ENCODE data around the gene SCAMP4.
"Not testable (repeated sequence)": the region's sequence is repeated elsewhere in the genome, so short reads cannot be mapped to it uniquely, and the experiment has no call there.

DNA sequence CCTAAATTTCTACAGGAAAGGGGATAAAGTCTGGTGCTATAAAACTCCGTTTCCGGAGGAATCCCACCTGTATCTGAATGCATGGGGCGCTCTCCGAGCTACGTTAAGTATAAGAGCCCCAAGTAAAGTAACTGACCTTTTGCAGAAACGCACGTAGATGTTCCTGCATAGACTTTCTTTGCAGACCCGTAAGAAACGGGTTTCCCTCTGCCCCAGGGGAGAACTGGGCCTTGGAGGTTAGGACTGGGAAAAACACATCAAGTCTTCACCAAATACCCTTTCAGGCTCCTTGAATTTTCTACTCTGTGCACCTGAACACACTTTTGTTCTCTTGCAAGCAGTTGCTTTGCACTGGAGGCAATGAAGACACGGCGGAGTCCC is 29.9 kb upstream of the SCAMP4 start:
- TF ChIP-seq CTCF, POLR2AphosphoS5, POLR2A, EP300 (IDR thresholded peaks at IDR 0.05): not testable (repeated sequence)
